Ishikawa (cell line): ENCODE data around the gene EFNA5.

Experiments used
- CEBPB ChIP-seq: IDR thresholded peaks from 2 replicates; pipeline ENCODE4 v1.6.1; 2012
- EGR1 ChIP-seq: IDR thresholded peaks from 2 replicates; pipeline ENCODE4 v1.6.1; 2012
- EP300 ChIP-seq: IDR thresholded peaks from 2 replicates; pipeline ENCODE4 v1.6.1; 2012; ENCODE audit warnings: borderline replicate concordance
- RAD21 ChIP-seq: IDR thresholded peaks from 2 replicates; pipeline ENCODE4 v1.6.1; 2012; ENCODE audit warnings: low read depth
- TAF1 ChIP-seq: IDR thresholded peaks from 2 replicates; pipeline ENCODE4 v1.6.1; 2012; ENCODE audit warnings: low read depth, mild to moderate bottlenecking
- TCF12 ChIP-seq: IDR thresholded peaks from 2 replicates; pipeline ENCODE4 v1.6.1; 2012; ENCODE audit warnings: low read depth
- TEAD4 ChIP-seq: IDR thresholded peaks from 2 replicates; pipeline ENCODE4 v1.6.1; 2012
- YY1 ChIP-seq: IDR thresholded peaks from 2 replicates; pipeline ENCODE4 v1.6.1; 2012; ENCODE audit warnings: low read depth
- TF ChIP-seq, protein P1 (sequence below): IDR thresholded peaks from 2 replicates; pipeline ENCODE4 v1.6.1; 2012
- TF ChIP-seq, protein P2 (sequence below): IDR thresholded peaks from 2 replicates; pipeline ENCODE4 v1.6.1; 2012; ENCODE audit warnings: low read depth, mild to moderate bottlenecking

DNA sequence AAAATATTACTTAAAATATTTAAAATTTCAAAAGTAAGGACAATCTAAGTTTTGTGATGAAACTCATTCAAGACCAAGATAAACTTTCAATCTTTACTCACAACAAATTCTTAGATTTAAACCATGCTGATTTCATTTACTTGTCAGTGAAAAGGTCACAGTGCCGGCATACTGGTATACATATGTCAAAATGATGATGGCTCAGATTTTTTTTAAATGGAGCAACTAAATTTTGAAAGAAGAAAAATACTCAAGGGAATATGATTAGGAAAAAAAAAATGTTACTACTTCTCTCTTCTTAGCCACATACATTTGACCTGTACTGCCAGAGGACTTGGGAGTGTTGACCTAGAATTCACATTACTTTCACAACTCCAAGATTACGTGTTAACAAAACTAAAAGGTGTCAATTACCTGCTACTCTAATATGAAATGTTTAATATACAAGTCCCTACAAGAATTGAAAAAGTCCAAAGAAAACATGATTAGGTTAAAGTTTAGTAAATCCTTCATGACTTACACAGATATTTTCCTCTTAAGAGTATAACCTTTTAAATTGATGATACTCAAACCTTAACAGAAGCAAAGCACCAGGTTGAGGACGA, 4.6 kb downstream of the EFNA5 start:
- TF ChIP-seq EP300 (no peak), CEBPB (no peak), TAF1 (no peak), RAD21 (no peak), TCF12 (no peak), EGR1 (no peak), TEAD4 (no peak), YY1 (no peak)
- TF ChIP-seq, protein P1, sequence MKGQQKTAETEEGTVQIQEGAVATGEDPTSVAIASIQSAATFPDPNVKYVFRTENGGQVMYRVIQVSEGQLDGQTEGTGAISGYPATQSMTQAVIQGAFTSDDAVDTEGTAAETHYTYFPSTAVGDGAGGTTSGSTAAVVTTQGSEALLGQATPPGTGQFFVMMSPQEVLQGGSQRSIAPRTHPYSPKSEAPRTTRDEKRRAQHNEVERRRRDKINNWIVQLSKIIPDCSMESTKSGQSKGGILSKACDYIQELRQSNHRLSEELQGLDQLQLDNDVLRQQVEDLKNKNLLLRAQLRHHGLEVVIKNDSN = no peak
- TF ChIP-seq, protein P2, sequence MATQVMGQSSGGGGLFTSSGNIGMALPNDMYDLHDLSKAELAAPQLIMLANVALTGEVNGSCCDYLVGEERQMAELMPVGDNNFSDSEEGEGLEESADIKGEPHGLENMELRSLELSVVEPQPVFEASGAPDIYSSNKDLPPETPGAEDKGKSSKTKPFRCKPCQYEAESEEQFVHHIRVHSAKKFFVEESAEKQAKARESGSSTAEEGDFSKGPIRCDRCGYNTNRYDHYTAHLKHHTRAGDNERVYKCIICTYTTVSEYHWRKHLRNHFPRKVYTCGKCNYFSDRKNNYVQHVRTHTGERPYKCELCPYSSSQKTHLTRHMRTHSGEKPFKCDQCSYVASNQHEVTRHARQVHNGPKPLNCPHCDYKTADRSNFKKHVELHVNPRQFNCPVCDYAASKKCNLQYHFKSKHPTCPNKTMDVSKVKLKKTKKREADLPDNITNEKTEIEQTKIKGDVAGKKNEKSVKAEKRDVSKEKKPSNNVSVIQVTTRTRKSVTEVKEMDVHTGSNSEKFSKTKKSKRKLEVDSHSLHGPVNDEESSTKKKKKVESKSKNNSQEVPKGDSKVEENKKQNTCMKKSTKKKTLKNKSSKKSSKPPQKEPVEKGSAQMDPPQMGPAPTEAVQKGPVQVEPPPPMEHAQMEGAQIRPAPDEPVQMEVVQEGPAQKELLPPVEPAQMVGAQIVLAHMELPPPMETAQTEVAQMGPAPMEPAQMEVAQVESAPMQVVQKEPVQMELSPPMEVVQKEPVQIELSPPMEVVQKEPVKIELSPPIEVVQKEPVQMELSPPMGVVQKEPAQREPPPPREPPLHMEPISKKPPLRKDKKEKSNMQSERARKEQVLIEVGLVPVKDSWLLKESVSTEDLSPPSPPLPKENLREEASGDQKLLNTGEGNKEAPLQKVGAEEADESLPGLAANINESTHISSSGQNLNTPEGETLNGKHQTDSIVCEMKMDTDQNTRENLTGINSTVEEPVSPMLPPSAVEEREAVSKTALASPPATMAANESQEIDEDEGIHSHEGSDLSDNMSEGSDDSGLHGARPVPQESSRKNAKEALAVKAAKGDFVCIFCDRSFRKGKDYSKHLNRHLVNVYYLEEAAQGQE = no peak
